OCI-LY7 (cell line): ENCODE results near the gene PLXNA4.

Experiments
- EZH2phosphoT487 ChIP-seq: fragments of 200-600 bp; sonication (generic); IDR thresholded peaks from 2 replicates; pipeline ENCODE4 v1.6.1; 2018; ENCODE audit warnings: low read depth, borderline replicate concordance, mild to moderate bottlenecking, mixed run types, antibody characterized with exemption, low read length, moderate library complexity, mixed read lengths
- TF ChIP-seq, protein P1 (sequence below): fragments of 200-600 bp; sonication (generic); conservative IDR thresholded peaks from 2 replicates; pipeline ENCODE4 v1.5.1; 2014; ENCODE audit warnings: mild to moderate bottlenecking, antibody characterized with exemption, low read length, moderate library complexity, mixed read lengths

- TF ChIP-seq, protein P1, sequence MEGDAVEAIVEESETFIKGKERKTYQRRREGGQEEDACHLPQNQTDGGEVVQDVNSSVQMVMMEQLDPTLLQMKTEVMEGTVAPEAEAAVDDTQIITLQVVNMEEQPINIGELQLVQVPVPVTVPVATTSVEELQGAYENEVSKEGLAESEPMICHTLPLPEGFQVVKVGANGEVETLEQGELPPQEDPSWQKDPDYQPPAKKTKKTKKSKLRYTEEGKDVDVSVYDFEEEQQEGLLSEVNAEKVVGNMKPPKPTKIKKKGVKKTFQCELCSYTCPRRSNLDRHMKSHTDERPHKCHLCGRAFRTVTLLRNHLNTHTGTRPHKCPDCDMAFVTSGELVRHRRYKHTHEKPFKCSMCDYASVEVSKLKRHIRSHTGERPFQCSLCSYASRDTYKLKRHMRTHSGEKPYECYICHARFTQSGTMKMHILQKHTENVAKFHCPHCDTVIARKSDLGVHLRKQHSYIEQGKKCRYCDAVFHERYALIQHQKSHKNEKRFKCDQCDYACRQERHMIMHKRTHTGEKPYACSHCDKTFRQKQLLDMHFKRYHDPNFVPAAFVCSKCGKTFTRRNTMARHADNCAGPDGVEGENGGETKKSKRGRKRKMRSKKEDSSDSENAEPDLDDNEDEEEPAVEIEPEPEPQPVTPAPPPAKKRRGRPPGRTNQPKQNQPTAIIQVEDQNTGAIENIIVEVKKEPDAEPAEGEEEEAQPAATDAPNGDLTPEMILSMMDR: no peak
- TF ChIP-seq EZH2phosphoT487: no peak
These were observed 161.4 kb downstream of the PLXNA4 start for GRCh38 chr7:132414857-132415256.
